Left lung (tissue), 10 donors: ENCODE results near the gene BMERB1. TPM values are rescaled to one million over a fixed set of nuclear protein-coding genes. Genes with fewer than 3 reads are reported as not detected.

Experiments used
- ATAC-seq: fragments of 200-7000 bp; cut with Tn5 transposase; one replicate; pipeline ENCODE4 v1.9.1; 2020; ENCODE audit warnings: moderate library complexity
- DNase-seq, 4 donors: peaks; one replicate each; pipeline ENCODE4 v3.0.0-alpha.2; 2013 to 2020
- H3K27ac ChIP-seq, 2 donors: fragments of 200-600 bp; sonication (generic) in 1 of 2; one replicate each; pipeline versions ENCODE4 v1.5.0 to v1.8.0; 2020 to 2021
- H3K27me3 ChIP-seq, 2 donors: fragments of 200-600 bp; sonication (generic) in 1 of 2; one replicate each; pipeline versions ENCODE4 v1.5.0 to v1.8.0; 2020 to 2021
- H3K36me3 ChIP-seq, 2 donors: fragments of 200-600 bp; sonication (generic) in 1 of 2; one replicate each; pipeline versions ENCODE4 v1.5.0 to v1.8.0; 2020 to 2021
- H3K4me1 ChIP-seq, 2 donors: fragments of 200-600 bp; one replicate each; pipeline ENCODE4 v1.8.0; 2021
- H3K4me3 ChIP-seq, 2 donors: fragments of 200-600 bp; sonication (generic) in 1 of 2; one replicate each; pipeline versions ENCODE4 v1.5.0 to v1.8.0; 2020 to 2021; ENCODE audit warnings: mild to moderate bottlenecking in 1 of 2
- H3K9me3 ChIP-seq, 2 donors: fragments of 200-600 bp; sonication (generic) in 1 of 2; one replicate each; pipeline versions ENCODE4 v1.5.0 to v1.8.0; 2020 to 2021
- CTCF ChIP-seq, 2 donors: fragments of 200-600 bp; sonication (generic) in 1 of 2; IDR thresholded peaks; one replicate each; pipeline versions ENCODE4 v1.5.0 to v1.8.0; 2021; ENCODE audit warnings: antibody characterized with exemption in 2 of 2
- intact Hi-C, 2 donors: fragments of 100-400 bp; cut with DNase I; formaldehyde crosslinking; loops; one replicate each; pipeline versions ENCODE4 v1.11.2 to v1.14.2; 2022
- polyA plus RNA-seq, 6 donors: library from polyadenylated mRNA; unstranded; fragments of 120-200 nt; gene quantifications; one replicate each; pipeline ENCODE4 v1.2.1, GENCODE V29; 2013; ENCODE audit not compliant: insufficient read length in 6 of 6
- total RNA-seq, 2 donors: library from RNA; stranded (reverse); fragmentation: NEBNext Ultra II Directional; extraction: Animal tissue kit (Norgen Biotek cat#: 25700); gene quantifications; one replicate each; pipeline ENCODE4 v1.2.1, GENCODE V29; 2021
- donor health status: DM: no; HTN: yes; CAD: no.
- donor health status: DM: no; HTN: no; CAD: no.

BMERB1 gene
- total and polyA plus RNA-seq, 8 donors: 12.0 to 45.8 (median 38.4) TPM

- H3K36me3 ChIP-seq: no peaks in the 10 kb centered on the region
- no peaks in the 10 kb centered on the region for H3K27me3 ChIP-seq
- intact Hi-C loops: loop anchor here in 1 of 2 donors (10.0 kb wide), 1 partner anchor 49 kb away; no protein-coding TSS in a partner anchor
These were observed 101.4 kb downstream of the BMERB1 start for GRCh38 chr16:15535772-15536171.

GRCh38 chr16:15536843-15537242 lies 102.5 kb downstream of the BMERB1 start:
- intact Hi-C loops: loop anchor here in 1 of 2 donors (10.0 kb wide), 1 partner anchor 48 kb away; no protein-coding TSS in a partner anchor

More at GRCh38 chr16:15535772-15536171, 101.4 kb downstream of the BMERB1 start:
- TF ChIP-seq CTCF (IDR thresholded peaks at IDR 0.05): no peak
- no peaks in the 10 kb centered on the region for H3K9me3 ChIP-seq
- ATAC-seq (no peak), DNase-seq (no peak)
- no peak overlapping the region for H3K4me3 ChIP-seq
- no peaks in the 10 kb centered on the region for H3K4me1 ChIP-seq
- H3K27ac ChIP-seq: no peak overlapping the region

GRCh38 chr16:15538507-15538906 lies 104.1 kb downstream of the BMERB1 start:
- no peaks in the 10 kb centered on the region for H3K27me3 ChIP-seq
- DNase-seq: no peak
- intact Hi-C loops: loop anchor here in 1 of 2 donors (10.0 kb wide), 1 partner anchor 46 kb away; no protein-coding TSS in a partner anchor
- no peak for TF ChIP-seq CTCF (IDR thresholded peaks at IDR 0.05)
- H3K27ac ChIP-seq: no peak overlapping the region
- no peaks in the 10 kb centered on the region for H3K36me3 ChIP-seq
- H3K9me3 ChIP-seq: no peaks in the 10 kb centered on the region
- ATAC-seq: no peak
- no peak overlapping the region for H3K4me3 ChIP-seq
- no peaks in the 10 kb centered on the region for H3K4me1 ChIP-seq

More at GRCh38 chr16:15536843-15537242, 102.5 kb downstream of the BMERB1 start:
- no peak overlapping the region for H3K27ac ChIP-seq
- no peaks in the 10 kb centered on the region for H3K4me1 ChIP-seq
- TF ChIP-seq CTCF (IDR thresholded peaks at IDR 0.05): no peak
- no peak for ATAC-seq
- no peaks in the 10 kb centered on the region for H3K27me3 ChIP-seq
- H3K4me3 ChIP-seq: no peak overlapping the region
- no peaks in the 10 kb centered on the region for H3K36me3 ChIP-seq
- H3K9me3 ChIP-seq: no peaks in the 10 kb centered on the region
- no peak for DNase-seq

- ATAC-seq: no peak
- Histone ChIP-seq H3K4me1 (no peaks in the 10 kb centered on the region), H3K27me3 (no peaks in the 10 kb centered on the region), H3K27ac (no peak overlapping the region), H3K4me3 (no peak overlapping the region), H3K9me3 (no peaks in the 10 kb centered on the region), H3K36me3 (no peaks in the 10 kb centered on the region)
- intact Hi-C loops: loop anchor here in 1 of 2 donors (10.0 kb wide), 1 partner anchor 46 kb away; no protein-coding TSS in a partner anchor
- TF ChIP-seq CTCF (IDR thresholded peaks at IDR 0.05): no peak
- DNase-seq: no peak
These were observed 104.8 kb downstream of the BMERB1 start for GRCh38 chr16:15539197-15539596.

GRCh38 chr16:15542261-15542660 lies 107.9 kb downstream of the BMERB1 start:
- no peak for ATAC-seq
- Histone ChIP-seq H3K4me3 (no peak overlapping the region), H3K9me3 (no peaks in the 10 kb centered on the region), H3K27me3 (no peaks in the 10 kb centered on the region), H3K36me3 (no peaks in the 10 kb centered on the region), H3K27ac (no peak overlapping the region), H3K4me1 (no peaks in the 10 kb centered on the region)
- DNase-seq: no peak
- intact Hi-C loops: no loop called here
- no peak for TF ChIP-seq CTCF (IDR thresholded peaks at IDR 0.05)
